ENCODE measurements around the gene GDPD5. TPM values are rescaled to one million over a fixed set of nuclear protein-coding genes. Genes with fewer than 3 reads are reported as not detected.

GDPD5 gene
- polyA plus RNA-seq, 1 donor: 28.3 TPM

GRCh38 chr11:75491465-75491864, 34.3 kb downstream of the GDPD5 start:
- no peak for DNase-seq

GRCh38 chr11:75490221-75491181, 35.2 kb downstream of the GDPD5 start:
- DNase-seq: no peak

GRCh38 chr11:75487365-75487764, 38.4 kb downstream of the GDPD5 start:
- DNase-seq: no peak

- no peak for DNase-seq
Measured at GRCh38 chr11:75485742-75486141, 40.0 kb downstream of the GDPD5 start.

- no peak for DNase-seq
Measured at GRCh38 chr11:75482931-75483469, 42.7 kb downstream of the GDPD5 start.

GRCh38 chr11:75481922-75482606, 43.7 kb downstream of the GDPD5 start:
- DNase-seq: no peak

GRCh38 chr11:75481223-75481921, 44.4 kb downstream of the GDPD5 start:
- no peak for DNase-seq

GRCh38 chr11:75480185-75481175, 45.3 kb downstream of the GDPD5 start:
- no peak for DNase-seq

GRCh38 chr11:75479597-75480145, 46.1 kb downstream of the GDPD5 start:
- DNase-seq: no peak

GRCh38 chr11:75478783-75479596, 46.8 kb downstream of the GDPD5 start:
- DNase-seq: no peak

- no peak for DNase-seq
Measured at GRCh38 chr11:75477614-75477935, 48.2 kb downstream of the GDPD5 start.

GRCh38 chr11:75476739-75477613, 48.8 kb downstream of the GDPD5 start:
- DNase-seq: no peak

- DNase-seq: no peak
Measured at GRCh38 chr11:75475767-75476650, 49.7 kb downstream of the GDPD5 start.

GRCh38 chr11:75474878-75475766, 50.6 kb downstream of the GDPD5 start:
- DNase-seq: peak; percentile 61

- DNase-seq: no peak
Measured at GRCh38 chr11:75474240-75474639, 51.5 kb downstream of the GDPD5 start.

GRCh38 chr11:75473684-75474083, 52.1 kb downstream of the GDPD5 start:
- no peak for DNase-seq

GRCh38 chr11:75472081-75472732, 53.5 kb downstream of the GDPD5 start:
- DNase-seq: no peak

Data from hindlimb muscle (tissue), 1 donor.